Measurements from ENCODE around the gene PDE11A.
A peak's percentile ranks its signal among the peaks of the same experiment; 100 is the strongest.
"Not testable (repeated sequence)": the region's sequence is repeated elsewhere in the genome, so short reads cannot be mapped to it uniquely, and the experiment has no call there.

The PDE11A gene

GRCh38 chr2:178006710-178007109 lies 65.9 kb downstream of the PDE11A start:
- no peak for DNase-seq

- no peak for DNase-seq
Observed at GRCh38 chr2:178005756-178006155, 66.8 kb downstream of the PDE11A start.

GRCh38 chr2:178002038-178002437 lies 70.5 kb downstream of the PDE11A start:
- no peak for DNase-seq

GRCh38 chr2:177998996-177999395 lies 73.6 kb downstream of the PDE11A start:
- no peak for DNase-seq

- DNase-seq = no peak
Observed at GRCh38 chr2:177998006-177998405, 74.6 kb downstream of the PDE11A start.

- DNase-seq = no peak
Observed at GRCh38 chr2:177992992-177993391, 79.6 kb downstream of the PDE11A start.

GRCh38 chr2:177989029-177989885 lies 83.3 kb downstream of the PDE11A start:
- no peak for DNase-seq

GRCh38 chr2:177984749-177985148 lies 87.8 kb downstream of the PDE11A start:
- DNase-seq = no peak

GRCh38 chr2:177983183-177983788 lies 89.3 kb downstream of the PDE11A start:
- peak; percentile 3 for DNase-seq

GRCh38 chr2:177972782-177973181 lies 99.8 kb downstream of the PDE11A start:
- peak; percentile 45 for DNase-seq

GRCh38 chr2:177972123-177972522 lies 100.5 kb downstream of the PDE11A start:
- no peak for DNase-seq

GRCh38 chr2:177970670-177971454 lies 101.7 kb downstream of the PDE11A start:
- no peak for DNase-seq

- DNase-seq = no peak
Observed at GRCh38 chr2:177964892-177965291, 107.7 kb downstream of the PDE11A start.

- no peak for DNase-seq
Observed at GRCh38 chr2:177952151-177952550, 120.4 kb downstream of the PDE11A start.

GRCh38 chr2:177947598-177947997 lies 125.0 kb downstream of the PDE11A start:
- not testable (repeated sequence) for DNase-seq

- DNase-seq = not testable (repeated sequence)
Observed at GRCh38 chr2:177944530-177944929, 128.0 kb downstream of the PDE11A start.

- no peak for DNase-seq
Observed at GRCh38 chr2:177942731-177943130, 129.8 kb downstream of the PDE11A start.

- DNase-seq = no peak
Observed at GRCh38 chr2:177939211-177939610, 133.4 kb downstream of the PDE11A start.

GRCh38 chr2:177930916-177931315 lies 141.7 kb downstream of the PDE11A start:
- DNase-seq = no peak

GRCh38 chr2:177929662-177930522 lies 142.7 kb downstream of the PDE11A start:
- no peak for DNase-seq

GRCh38 chr2:177923323-177923722 lies 149.3 kb downstream of the PDE11A start:
- DNase-seq = no peak

- DNase-seq = no peak
Observed at GRCh38 chr2:177921726-177922125, 150.9 kb downstream of the PDE11A start.

- no peak for DNase-seq
Observed at GRCh38 chr2:177917169-177917568, 155.4 kb downstream of the PDE11A start.
